NT2/D1 (cell line): ENCODE results near the gene PLXNA4.

Experiments used
- SUZ12 ChIP-seq: IDR thresholded peaks from 2 replicates; pipeline ENCODE4 v1.6.1; 2011; ENCODE audit not compliant: insufficient read length, insufficient read depth; ENCODE audit errors: extremely low read depth
- ZNF274 ChIP-seq: IDR thresholded peaks from 2 replicates; pipeline ENCODE4 v1.6.1; 2011; ENCODE audit warnings: mild to moderate bottlenecking, low read depth, low read length

DNA sequence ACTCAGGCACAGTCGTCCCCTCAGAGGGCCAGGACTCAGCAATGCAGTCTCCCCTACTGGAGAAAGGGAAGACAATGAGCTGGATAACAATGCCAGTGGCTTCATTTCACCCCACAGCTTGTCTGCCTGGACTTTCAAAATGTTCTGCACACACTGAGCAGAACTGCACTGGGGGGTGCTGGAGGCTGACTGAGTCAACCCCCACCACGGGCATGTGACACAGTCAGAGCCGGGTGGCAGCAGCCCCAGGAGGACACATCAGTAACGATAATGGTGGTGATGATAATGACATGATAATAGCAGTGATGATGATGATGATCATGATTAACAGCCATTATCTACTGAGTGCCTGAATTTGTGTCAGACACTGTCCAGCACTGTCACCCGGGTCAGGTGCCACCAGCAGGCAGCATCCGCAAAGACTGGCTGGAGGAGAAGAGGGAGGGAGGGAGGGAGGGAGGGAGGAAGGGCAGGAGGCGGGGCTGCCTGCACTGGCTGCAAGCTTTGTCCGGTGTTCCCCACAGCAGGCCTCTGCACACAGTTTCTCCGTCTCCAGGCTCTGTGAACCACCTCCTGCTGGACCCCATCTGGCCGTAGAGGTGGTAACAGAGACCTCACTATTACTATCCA, 67.4 kb downstream of the PLXNA4 start:
- TF ChIP-seq ZNF274 (no peak), SUZ12 (no peak)
